CD4-positive, alpha-beta memory T cell (primary cell): ENCODE measurements around the gene ALDH7A1. TPM values are rescaled to one million over a fixed set of nuclear protein-coding genes. Genes with fewer than 3 reads are reported as not detected.
A peak's percentile ranks its signal among the peaks of the same experiment; 100 is the strongest.

ENCODE experiments used
- CTCF ChIA-PET: fragments of 350-600 bp; sonication (Branson Sonifier 250); formaldehyde crosslinking; loops from one replicate; lab custom pipeline; 2021; ENCODE audit warnings: inconsistent platforms; ENCODE audit not compliant: partially characterized antibody; lab: Charles Lee
- POLR2A ChIA-PET: fragments of 350-600 bp; sonication (Branson Sonifier 250); formaldehyde crosslinking; loops from one replicate; lab custom pipeline; 2021; ENCODE audit not compliant: partially characterized antibody; lab: Charles Lee
- DNase-seq, 5 donors: peaks; one replicate each; pipeline versions ENCODE4 v3.0.0 to v3.0.0-alpha.2; 2020 to 2022; ENCODE audit warnings: mixed read lengths in 1 of 5
- H3K27ac ChIP-seq: one replicate; pipeline ENCODE4 v1.7.0; 2013; ENCODE audit warnings: low read depth, low read length
- H3K27me3 ChIP-seq: 2 replicates; pipeline ENCODE4 v1.7.0; 2013; ENCODE audit warnings: mild to moderate bottlenecking, low read length, moderate library complexity; ENCODE audit not compliant: insufficient read depth
- H3K36me3 ChIP-seq: 2 replicates; pipeline ENCODE4 v1.7.0; 2013; ENCODE audit warnings: mild to moderate bottlenecking, low read length, moderate library complexity; ENCODE audit not compliant: insufficient read depth
- H3K4me1 ChIP-seq: 2 replicates; pipeline ENCODE4 v1.7.0; 2013; ENCODE audit warnings: mild to moderate bottlenecking, low read length, moderate library complexity; ENCODE audit not compliant: insufficient read depth
- H3K4me3 ChIP-seq, 2 donors: one replicate each; pipeline ENCODE4 v1.7.0; 2013; ENCODE audit warnings: low read length in 2 of 2, mild to moderate bottlenecking in 1 of 2
- H3K9me3 ChIP-seq, 2 donors: one replicate each; pipeline ENCODE4 v1.7.0; 2013; ENCODE audit warnings: low read length in 2 of 2, control low read depth in 1 of 2; ENCODE audit not compliant: control insufficient read depth in 1 of 2
- H3K27ac Mint-ChIP-seq, 7 donors: one replicate each; pipeline ENCODE4 v1.8.0; 2020 to 2021; ENCODE audit warnings: mixed read lengths in 7 of 7, mild to moderate bottlenecking in 6 of 7, inconsistent platforms in 3 of 7, moderate library complexity in 3 of 7
- H3K27me3 Mint-ChIP-seq, 2 donors: one replicate each; pipeline ENCODE4 v1.8.0; 2020 to 2021; ENCODE audit warnings: mixed read lengths in 2 of 2
- H3K36me3 Mint-ChIP-seq, 2 donors: one replicate each; pipeline ENCODE4 v1.8.0; 2020 to 2021; ENCODE audit warnings: mixed read lengths in 2 of 2, inconsistent platforms in 1 of 2, mild to moderate bottlenecking in 1 of 2
- H3K4me1 Mint-ChIP-seq, 4 donors: one replicate each; pipeline ENCODE4 v1.8.0; 2020 to 2021; ENCODE audit warnings: mixed read lengths in 4 of 4, mild to moderate bottlenecking in 1 of 4
- H3K4me3 Mint-ChIP-seq, 8 donors: one replicate each; pipeline ENCODE4 v1.8.0; 2020 to 2021; ENCODE audit warnings: mixed read lengths in 8 of 8, mild to moderate bottlenecking in 7 of 8, moderate library complexity in 6 of 8, inconsistent platforms in 3 of 8
- H3K9me3 Mint-ChIP-seq, 8 donors: one replicate each; pipeline ENCODE4 v1.8.0; 2020 to 2021; ENCODE audit warnings: mixed read lengths in 8 of 8, mild to moderate bottlenecking in 5 of 8, inconsistent platforms in 3 of 8, moderate library complexity in 1 of 8
- intact Hi-C: fragments of 100-400 bp; cut with micrococcal nuclease; formaldehyde crosslinking; loops from one replicate; pipeline ENCODE4 v1.15.1; 2023
- polyA plus RNA-seq, 2 donors: library from polyadenylated mRNA; unstranded; fragments of 300-500 nt; fragmentation: Illumina TruSeq; gene quantifications; one replicate each; pipeline ENCODE4 v1.2.3, GENCODE V29; 2021
- total RNA-seq, 2 experiments: library from RNA; stranded (reverse); gene quantifications; one replicate each; pipeline ENCODE4 v1.2.3, GENCODE V29; 2021

Gene ALDH7A1
- total RNA-seq (1 to 10 TPM; 1.3 to 2.2 TPM), polyA plus RNA-seq (1 to 10 TPM; 1.4 to 4.8 TPM)

DNA sequence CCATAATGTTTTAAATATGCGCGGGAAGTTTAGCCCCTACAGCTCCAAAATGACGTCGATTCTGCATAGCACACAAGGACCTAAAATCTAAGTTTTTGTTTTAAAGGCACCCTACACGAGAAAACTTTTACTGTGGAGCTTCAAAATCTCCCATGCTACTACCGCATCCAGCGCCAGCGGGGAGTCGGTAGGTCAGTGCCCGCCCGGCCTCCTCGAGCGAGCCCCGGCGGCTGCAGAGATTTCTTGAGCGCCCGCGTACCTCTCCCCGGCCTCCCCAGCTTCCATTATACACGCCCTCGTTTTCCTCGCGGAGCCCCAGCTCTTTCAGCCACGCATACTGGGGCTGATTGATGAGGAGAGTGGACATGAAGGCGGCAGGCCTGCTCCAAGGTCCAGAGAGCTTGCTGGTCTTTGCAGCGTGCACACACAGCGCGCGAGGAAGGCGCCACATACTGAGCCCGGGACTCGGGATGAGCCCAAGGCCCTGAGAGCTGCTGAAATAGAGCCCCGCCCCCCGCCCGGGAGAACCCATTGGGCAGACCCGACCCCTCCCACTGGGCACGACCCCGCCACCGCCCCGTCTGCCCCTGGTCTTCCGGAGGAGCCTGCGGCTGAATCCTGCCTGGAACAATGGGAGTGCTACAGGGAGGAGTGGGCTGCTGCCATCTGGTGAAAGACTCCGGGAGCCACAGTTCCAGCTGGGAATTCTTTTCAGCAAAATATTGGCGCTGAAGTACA is at the start of gene ALDH7A1:
Gene ALDH7A1, minus strand, starts transcription at position 472 of the 738 bp plus-strand sequence. Its CDS starts 21 bp downstream, at position 451.
- ChIA-PET CTCF (interaction anchor here (0.7 to 2.2 kb wide), 9 partner anchors 9 to 256 kb away, joined by 3 to 7 read pairs (median 3); no protein-coding TSS in a partner anchor), POLR2A (interaction anchor here (0.6 to 1.2 kb wide), 2 partner anchors 163 to 182 kb away, joined by 3 to 4 read pairs; no protein-coding TSS in a partner anchor)
- H3K9me3 Mint-ChIP-seq: peaks cover 0 to 3% (median 0%) of the 10 kb centered on the region in 8 donors
- Histone ChIP-seq H3K27me3 (no peaks in the 10 kb centered on the region), H3K4me1 (peaks cover 12% of the 10 kb centered on the region), H3K36me3 (no peaks in the 10 kb centered on the region), H3K27ac (no peak within 1 kb of the TSS), H3K9me3 (no peaks in the 10 kb centered on the region), H3K4me3 (peak within 1 kb of the TSS in 1 of 2 donors; percentile 51)
- H3K4me3 Mint-ChIP-seq: peak within 1 kb of the TSS; percentile 82 to 92 (median 86)
- no peaks in the 10 kb centered on the region for H3K36me3 Mint-ChIP-seq
- DNase-seq: peak in 4 of 5 donors; percentile 5 to 39 (median 19)
- peak within 1 kb of the TSS in 5 of 7 donors; percentile 19 to 82 (median 61) for H3K27ac Mint-ChIP-seq
- intact Hi-C loops: no loop called here
- peaks cover 5 to 20% (median 14%) of the 10 kb centered on the region in 4 donors for H3K4me1 Mint-ChIP-seq
- H3K27me3 Mint-ChIP-seq: peaks cover 7 to 10% of the 10 kb centered on the region in 2 donors

DNA sequence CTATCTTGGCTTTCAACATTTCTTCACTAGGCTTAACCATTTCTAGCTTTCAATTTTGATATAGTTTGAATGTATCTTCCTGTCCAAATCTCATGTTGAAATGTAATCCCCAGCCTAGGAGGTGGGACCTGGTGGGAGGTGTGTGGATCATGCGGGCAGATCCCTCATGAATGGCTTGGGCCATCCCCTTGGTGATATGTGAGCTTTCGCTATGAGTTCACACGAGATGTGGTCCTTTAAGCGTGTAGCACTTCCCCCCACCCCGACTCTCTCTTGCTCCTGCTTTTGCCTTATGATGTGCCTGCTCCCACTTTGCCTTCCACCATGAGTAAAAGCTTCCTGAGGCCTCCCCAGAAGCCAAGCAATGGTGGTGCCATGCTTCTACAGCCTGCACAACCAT is 46.4 kb upstream of the ALDH7A1 start:
- Mint-ChIP-seq H3K36me3 (no peaks in the 10 kb centered on the region), H3K27ac (no peak overlapping the region), H3K4me1 (no peaks in the 10 kb centered on the region), H3K4me3 (no peak overlapping the region), H3K27me3 (no peaks in the 10 kb centered on the region), H3K9me3 (peaks cover 0 to 9% (median 7%) of the 10 kb centered on the region in 8 donors)
- H3K36me3 ChIP-seq: no peaks in the 10 kb centered on the region
- DNase-seq: no peak
- intact Hi-C loops: no loop called here
- no peaks in the 10 kb centered on the region for H3K27me3 ChIP-seq
- POLR2A ChIA-PET: no interaction called here
- H3K9me3 ChIP-seq: no peaks in the 10 kb centered on the region
- CTCF ChIA-PET: no interaction called here
- H3K27ac ChIP-seq: no peak overlapping the region
- no peak overlapping the region for H3K4me3 ChIP-seq
- H3K4me1 ChIP-seq: no peaks in the 10 kb centered on the region

DNA sequence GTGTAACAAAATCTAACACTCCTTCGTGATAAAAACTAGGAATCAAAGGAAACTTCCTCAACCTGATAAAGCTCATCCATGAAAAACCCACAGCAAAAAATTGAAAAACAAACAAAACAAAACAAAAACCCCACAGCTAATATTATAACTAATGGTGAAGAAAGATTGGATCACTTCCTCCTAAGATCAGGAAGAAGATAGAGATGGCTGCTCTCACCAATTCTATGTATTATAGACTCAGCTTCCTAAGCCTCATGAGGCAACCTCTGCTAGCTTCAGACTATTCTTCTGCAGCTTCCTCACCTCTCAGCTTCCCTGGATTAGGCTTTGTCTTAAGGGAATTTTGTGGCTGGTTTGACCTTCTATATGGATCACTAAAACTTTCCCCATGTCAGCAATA is 45.8 kb upstream of the ALDH7A1 start:
- Histone ChIP-seq H3K27me3 (no peaks in the 10 kb centered on the region), H3K27ac (no peak overlapping the region), H3K4me3 (no peak overlapping the region), H3K9me3 (no peaks in the 10 kb centered on the region), H3K36me3 (no peaks in the 10 kb centered on the region), H3K4me1 (no peaks in the 10 kb centered on the region)
- ChIA-PET CTCF (no interaction called here), POLR2A (no interaction called here)
- H3K27ac Mint-ChIP-seq: no peak overlapping the region
- H3K9me3 Mint-ChIP-seq: peaks cover 0 to 9% (median 7%) of the 10 kb centered on the region in 8 donors
- intact Hi-C loops: no loop called here
- DNase-seq: no peak
- H3K36me3 Mint-ChIP-seq: no peaks in the 10 kb centered on the region
- H3K4me3 Mint-ChIP-seq: no peak overlapping the region
- H3K27me3 Mint-ChIP-seq: no peaks in the 10 kb centered on the region
- no peaks in the 10 kb centered on the region for H3K4me1 Mint-ChIP-seq

DNA sequence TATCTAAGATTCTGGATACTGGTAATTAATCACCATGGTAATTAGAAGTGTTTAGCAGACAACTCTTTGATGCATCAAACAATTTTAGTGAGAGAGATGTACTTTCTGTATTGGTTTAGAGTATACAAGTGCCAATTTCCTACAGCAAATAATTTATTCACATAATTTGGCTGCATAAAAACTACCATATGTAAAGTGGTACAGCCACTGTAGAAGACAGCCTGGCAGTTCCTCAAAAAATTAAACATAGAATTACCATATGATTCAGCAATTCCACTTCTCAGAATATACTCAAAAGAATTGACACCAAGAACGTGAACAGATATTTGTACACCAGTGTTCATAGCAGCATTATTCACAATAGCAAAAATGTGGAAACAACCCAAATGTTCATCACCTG is 41.9 kb upstream of the ALDH7A1 start:
- ChIA-PET CTCF (no interaction called here), POLR2A (no interaction called here)
- Mint-ChIP-seq H3K4me3 (no peak overlapping the region), H3K9me3 (peaks cover 0 to 2% (median 0%) of the 10 kb centered on the region in 8 donors), H3K27me3 (peaks cover 0 to 2% of the 10 kb centered on the region in 2 donors), H3K4me1 (no peaks in the 10 kb centered on the region), H3K27ac (no peak overlapping the region), H3K36me3 (no peaks in the 10 kb centered on the region)
- no peaks in the 10 kb centered on the region for H3K36me3 ChIP-seq
- no peak overlapping the region for H3K4me3 ChIP-seq
- H3K27me3 ChIP-seq: no peaks in the 10 kb centered on the region
- DNase-seq: no peak
- H3K4me1 ChIP-seq: no peaks in the 10 kb centered on the region
- no peaks in the 10 kb centered on the region for H3K9me3 ChIP-seq
- H3K27ac ChIP-seq: no peak overlapping the region
- intact Hi-C loops: no loop called here

DNA sequence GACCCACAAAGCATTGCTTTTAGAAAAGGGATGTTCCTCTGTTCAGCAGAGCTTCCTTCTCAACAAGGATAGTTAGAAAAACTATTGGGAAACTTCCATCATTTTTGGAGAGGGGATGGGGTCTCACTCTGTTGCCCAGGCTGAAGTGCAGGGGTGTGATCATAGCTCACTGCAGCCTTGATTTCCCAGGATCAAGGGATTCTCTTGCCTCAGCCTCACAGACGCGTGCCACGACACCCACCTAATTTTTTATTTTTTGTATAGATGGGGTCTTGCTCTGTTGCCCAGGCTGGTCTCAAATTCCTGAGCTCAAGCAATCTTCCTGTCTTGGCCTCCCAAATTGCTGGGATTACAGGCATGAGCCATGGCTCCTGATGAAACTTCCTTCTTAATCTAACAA is 40.6 kb upstream of the ALDH7A1 start:
- intact Hi-C loops: no loop called here
- Mint-ChIP-seq H3K27ac (no peak overlapping the region), H3K4me3 (no peak overlapping the region), H3K4me1 (no peaks in the 10 kb centered on the region), H3K27me3 (peaks cover 0 to 2% of the 10 kb centered on the region in 2 donors), H3K9me3 (peaks cover 0 to 2% (median 0%) of the 10 kb centered on the region in 8 donors), H3K36me3 (no peaks in the 10 kb centered on the region)
- POLR2A ChIA-PET: no interaction called here
- Histone ChIP-seq H3K27me3 (no peaks in the 10 kb centered on the region), H3K4me3 (no peak overlapping the region), H3K36me3 (no peaks in the 10 kb centered on the region), H3K9me3 (no peaks in the 10 kb centered on the region), H3K27ac (no peak overlapping the region), H3K4me1 (no peaks in the 10 kb centered on the region)
- DNase-seq: no peak
- CTCF ChIA-PET: no interaction called here

DNA sequence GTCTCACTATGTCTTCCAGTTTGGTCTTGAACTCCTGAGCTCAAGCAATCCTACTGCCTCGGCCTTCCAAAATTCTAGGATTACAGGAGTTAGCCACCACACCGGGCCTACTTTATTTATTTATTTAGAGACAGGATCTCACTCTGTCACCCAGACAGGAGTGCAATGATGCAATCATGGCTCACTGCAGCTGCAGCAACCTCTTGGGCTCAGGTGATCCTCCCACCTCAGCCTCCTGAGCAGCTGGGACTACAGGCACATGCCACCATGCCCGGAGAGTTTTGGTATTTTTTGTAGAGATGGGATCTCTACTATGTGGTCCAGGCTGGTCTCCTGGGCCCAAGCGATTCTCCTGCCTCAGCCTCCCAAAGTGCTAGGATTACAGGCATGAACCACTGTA is 38.5 kb upstream of the ALDH7A1 start:
- Histone ChIP-seq H3K36me3 (no peaks in the 10 kb centered on the region), H3K27me3 (no peaks in the 10 kb centered on the region), H3K27ac (no peak overlapping the region), H3K4me1 (no peaks in the 10 kb centered on the region), H3K4me3 (no peak overlapping the region), H3K9me3 (no peaks in the 10 kb centered on the region)
- no peak for DNase-seq
- intact Hi-C loops: no loop called here
- Mint-ChIP-seq H3K27me3 (peaks cover 0 to 2% of the 10 kb centered on the region in 2 donors), H3K4me3 (no peak overlapping the region), H3K36me3 (no peaks in the 10 kb centered on the region), H3K27ac (no peak overlapping the region), H3K9me3 (peaks cover 0 to 2% (median 0%) of the 10 kb centered on the region in 8 donors), H3K4me1 (no peaks in the 10 kb centered on the region)
- ChIA-PET POLR2A (no interaction called here), CTCF (no interaction called here)

DNA sequence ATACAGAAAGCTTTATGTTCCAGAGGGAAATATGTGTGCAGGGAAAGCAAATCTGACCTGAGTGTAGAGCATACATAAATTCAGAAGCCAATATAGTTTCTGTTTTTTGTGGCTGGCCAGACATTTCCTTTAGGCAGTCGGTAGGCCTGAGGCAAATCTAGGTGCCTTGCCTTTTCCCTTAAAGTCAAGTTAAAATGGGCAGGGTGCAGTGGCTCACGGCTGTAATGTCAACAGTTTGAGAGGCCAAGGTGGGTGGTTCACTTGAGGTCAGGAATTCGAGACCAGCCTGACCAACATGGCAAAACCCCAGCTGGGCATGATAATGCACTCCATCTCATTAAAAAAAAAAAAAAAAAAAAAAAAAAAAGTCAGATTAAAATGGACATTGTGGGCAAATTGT is 36.9 kb upstream of the ALDH7A1 start:
- intact Hi-C loops: no loop called here
- POLR2A ChIA-PET: no interaction called here
- no peaks in the 10 kb centered on the region for H3K4me1 Mint-ChIP-seq

More for the DNA sequence above, 36.9 kb upstream of the ALDH7A1 start:
- Histone ChIP-seq H3K36me3 (no peaks in the 10 kb centered on the region), H3K27me3 (no peaks in the 10 kb centered on the region), H3K27ac (no peak overlapping the region), H3K4me3 (no peak overlapping the region), H3K4me1 (no peaks in the 10 kb centered on the region), H3K9me3 (no peaks in the 10 kb centered on the region)
- Mint-ChIP-seq H3K9me3 (no peaks in the 10 kb centered on the region), H3K36me3 (peaks cover 0 to 4% of the 10 kb centered on the region in 2 donors), H3K27ac (no peak overlapping the region), H3K27me3 (peaks cover 0 to 2% of the 10 kb centered on the region in 2 donors), H3K4me3 (no peak overlapping the region)
- CTCF ChIA-PET: no interaction called here
- no peak for DNase-seq
